Measurements from ENCODE around the gene BBLN.

- no peak for TF ChIP-seq CTCF (IDR thresholded peaks at IDR 0.05)
- no peak for TF ChIP-seq POLR2AphosphoS5 (IDR thresholded peaks at IDR 0.05; ENCODE audit: low read depth, low read length)
Measured at GRCh38 chr9:128138001-128138400, 22.1 kb upstream of the BBLN start.

Measured in Panc1 (cell line).